ENCODE data around the gene CACNA1S.

- TF ChIP-seq, protein P1, sequence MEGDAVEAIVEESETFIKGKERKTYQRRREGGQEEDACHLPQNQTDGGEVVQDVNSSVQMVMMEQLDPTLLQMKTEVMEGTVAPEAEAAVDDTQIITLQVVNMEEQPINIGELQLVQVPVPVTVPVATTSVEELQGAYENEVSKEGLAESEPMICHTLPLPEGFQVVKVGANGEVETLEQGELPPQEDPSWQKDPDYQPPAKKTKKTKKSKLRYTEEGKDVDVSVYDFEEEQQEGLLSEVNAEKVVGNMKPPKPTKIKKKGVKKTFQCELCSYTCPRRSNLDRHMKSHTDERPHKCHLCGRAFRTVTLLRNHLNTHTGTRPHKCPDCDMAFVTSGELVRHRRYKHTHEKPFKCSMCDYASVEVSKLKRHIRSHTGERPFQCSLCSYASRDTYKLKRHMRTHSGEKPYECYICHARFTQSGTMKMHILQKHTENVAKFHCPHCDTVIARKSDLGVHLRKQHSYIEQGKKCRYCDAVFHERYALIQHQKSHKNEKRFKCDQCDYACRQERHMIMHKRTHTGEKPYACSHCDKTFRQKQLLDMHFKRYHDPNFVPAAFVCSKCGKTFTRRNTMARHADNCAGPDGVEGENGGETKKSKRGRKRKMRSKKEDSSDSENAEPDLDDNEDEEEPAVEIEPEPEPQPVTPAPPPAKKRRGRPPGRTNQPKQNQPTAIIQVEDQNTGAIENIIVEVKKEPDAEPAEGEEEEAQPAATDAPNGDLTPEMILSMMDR (IDR thresholded peaks at IDR 0.05 in 8 of 11, conservative IDR thresholded peaks at IDR 0.05 in 3 of 11): no peak
- TF ChIP-seq POLR2AphosphoS5 (IDR thresholded peaks at IDR 0.05): no peak
Observed at GRCh38 chr1:201049248-201049831, 62.9 kb downstream of the CACNA1S start.
